Cardiac septum (tissue), 1 donor: ENCODE results near the gene PLXNA4. TPM values are rescaled to one million over a fixed set of nuclear protein-coding genes. Genes with fewer than 3 reads are reported as not detected.

Experiments
- DNase-seq: peaks from one replicate; pipeline ENCODE4 v3.0.0-alpha.2; 2020; ENCODE audit warnings: low spot score
- intact Hi-C: fragments of 100-400 bp; cut with DNase I; formaldehyde crosslinking; loops from one replicate; pipeline ENCODE4 v1.14.0; 2022
- total RNA-seq: library from RNA; stranded (reverse); fragmentation: NEBNext Ultra II Directional; extraction: Animal tissue kit (Norgen Biotek cat#: 25700); gene quantifications from one replicate; pipeline ENCODE4 v1.2.1, GENCODE V29; 2021
- donor health status: DM: no; HTN: no; CAD: no.

PLXNA4 gene
- total RNA-seq, 1 donor from 2014 or later: 12.8 TPM

DNA sequence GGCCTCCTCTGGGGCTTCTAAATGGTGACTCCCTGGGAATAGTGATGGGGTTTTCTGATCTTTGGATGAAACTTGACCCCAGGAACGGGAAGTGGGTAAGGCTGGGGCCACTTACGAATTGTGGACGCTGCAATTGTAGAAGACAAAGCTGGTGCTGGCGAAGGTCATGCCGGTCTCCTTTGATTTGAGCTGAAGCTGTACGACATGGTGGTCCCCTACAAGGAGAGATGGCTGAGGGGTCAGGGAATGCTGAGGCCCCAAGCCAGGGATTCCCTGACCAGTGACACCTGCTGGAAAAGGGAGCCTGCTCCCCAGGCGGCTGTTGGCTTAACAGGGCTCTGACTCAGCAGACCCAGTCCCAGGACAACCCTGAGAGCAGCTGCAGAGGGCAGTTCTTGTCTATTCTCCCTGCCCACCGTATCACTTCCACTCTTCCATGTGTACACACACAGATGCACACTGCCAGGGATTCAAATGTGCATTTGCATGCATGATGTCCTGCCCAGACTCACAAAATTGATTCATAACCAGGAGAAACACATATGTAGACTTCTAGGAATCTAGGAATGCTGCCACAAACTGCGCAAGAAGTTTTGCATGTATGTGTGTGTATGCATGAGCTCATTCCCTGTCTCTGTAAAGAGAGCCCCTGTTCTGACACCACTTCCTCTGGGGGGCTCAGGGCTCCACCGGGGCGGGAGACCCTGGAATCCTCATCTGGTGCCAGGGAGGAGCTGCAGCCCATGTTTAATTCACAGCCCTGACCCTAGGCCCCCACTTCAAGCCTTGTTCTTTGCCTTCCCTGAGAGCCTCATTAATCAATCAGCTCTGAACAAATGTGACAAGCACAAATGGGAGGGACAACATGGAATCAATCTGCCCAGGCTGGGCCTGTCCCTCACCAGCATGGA is 350.0 kb downstream of the PLXNA4 start:
- DNase-seq: peak; percentile 59

GRCh38 chr7:132225216-132226030 is 350.8 kb downstream of the PLXNA4 start:
- DNase-seq: peak; percentile 74
- intact Hi-C loops: no loop called here

More for the DNA sequence above, 350.0 kb downstream of the PLXNA4 start:
- intact Hi-C loops: no loop called here

GRCh38 chr7:132221356-132221755 is 354.9 kb downstream of the PLXNA4 start:
- peak; percentile 26 for DNase-seq
- intact Hi-C loops: no loop called here

GRCh38 chr7:132220060-132220459 is 356.2 kb downstream of the PLXNA4 start:
- DNase-seq: peak; percentile 46
- intact Hi-C loops: no loop called here

GRCh38 chr7:132218876-132219275 is 357.4 kb downstream of the PLXNA4 start:
- intact Hi-C loops: no loop called here
- peak; percentile 43 for DNase-seq

DNA sequence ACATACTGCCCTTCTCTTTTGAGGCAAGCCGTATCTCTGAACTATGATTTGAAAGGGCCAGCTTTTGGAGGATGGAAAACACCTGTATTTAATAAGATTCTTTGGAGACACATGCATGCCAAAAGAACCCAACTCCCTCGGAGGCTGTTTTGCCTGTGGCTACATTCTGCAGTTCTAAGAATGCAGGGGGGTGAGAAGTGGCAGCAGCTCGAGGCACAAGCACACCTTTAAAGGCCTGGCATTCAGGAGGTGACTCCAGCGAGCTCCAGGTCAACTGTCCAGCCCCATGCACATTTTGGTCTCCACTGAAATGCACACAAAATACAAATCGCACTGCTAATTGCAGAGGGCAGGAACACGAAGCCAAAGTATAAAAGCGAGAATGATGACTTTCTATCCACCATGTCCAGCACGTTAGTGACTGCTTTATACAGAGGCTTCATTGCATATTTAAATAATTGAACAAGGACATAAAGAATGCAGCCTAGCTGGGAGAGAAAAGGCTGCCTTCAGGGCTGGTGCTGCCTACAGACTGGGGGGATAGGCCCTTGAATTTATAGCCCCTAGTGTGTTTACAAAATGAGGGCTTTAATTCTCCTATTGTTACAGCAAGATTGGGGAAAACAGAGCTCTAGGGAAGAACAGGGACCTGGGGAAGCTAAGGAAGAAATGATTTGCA is 359.3 kb downstream of the PLXNA4 start:
- DNase-seq: peak; percentile 31
- intact Hi-C loops: no loop called here

DNA sequence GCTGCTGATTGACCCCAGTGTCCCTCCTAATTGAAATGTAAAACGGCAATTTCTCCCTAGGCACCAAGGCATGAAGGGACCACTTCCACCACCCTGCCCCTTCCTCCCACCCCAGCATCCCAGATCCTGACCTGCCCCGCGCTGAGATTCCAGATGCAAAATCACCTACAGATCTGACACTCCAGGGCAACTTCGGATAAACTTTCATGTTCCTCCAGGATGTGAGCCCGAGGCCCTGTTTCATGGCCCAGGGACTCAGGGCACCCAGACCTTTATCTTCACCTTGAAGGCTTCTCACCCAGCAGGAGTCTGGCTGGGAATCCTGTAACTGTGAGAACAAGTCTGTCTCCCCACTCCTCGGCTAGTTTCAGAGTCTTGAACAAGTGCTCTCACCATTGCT is 361.8 kb downstream of the PLXNA4 start:
- peak; percentile 54 for DNase-seq
- intact Hi-C loops: no loop called here

- intact Hi-C loops: no loop called here
- DNase-seq: no peak
Measured at GRCh38 chr7:132213583-132213982, 362.7 kb downstream of the PLXNA4 start.

DNA sequence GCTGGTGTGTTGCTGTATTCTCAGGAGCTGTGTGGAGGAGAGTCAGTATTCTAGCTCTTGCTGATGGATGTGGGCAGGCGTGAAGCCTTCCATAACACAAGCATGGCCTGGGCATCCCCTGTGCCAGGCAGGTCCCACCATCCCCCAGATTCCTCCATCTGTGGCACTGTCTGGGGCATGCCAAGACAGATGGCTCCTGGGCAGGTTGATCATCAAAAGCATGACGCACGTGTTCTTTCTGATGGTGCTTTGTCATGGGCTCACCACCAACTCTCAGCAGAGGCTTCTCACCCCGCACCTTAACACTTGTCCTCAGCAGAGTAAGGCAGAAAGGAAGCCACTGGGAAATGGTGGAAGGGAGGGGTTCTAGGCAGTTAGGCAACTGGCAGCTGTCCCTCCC is 364.3 kb downstream of the PLXNA4 start:
- intact Hi-C loops: no loop called here
- DNase-seq: no peak

- peak; percentile 59 for DNase-seq
- intact Hi-C loops: no loop called here
Measured at GRCh38 chr7:132210821-132211220, 365.4 kb downstream of the PLXNA4 start.

DNA sequence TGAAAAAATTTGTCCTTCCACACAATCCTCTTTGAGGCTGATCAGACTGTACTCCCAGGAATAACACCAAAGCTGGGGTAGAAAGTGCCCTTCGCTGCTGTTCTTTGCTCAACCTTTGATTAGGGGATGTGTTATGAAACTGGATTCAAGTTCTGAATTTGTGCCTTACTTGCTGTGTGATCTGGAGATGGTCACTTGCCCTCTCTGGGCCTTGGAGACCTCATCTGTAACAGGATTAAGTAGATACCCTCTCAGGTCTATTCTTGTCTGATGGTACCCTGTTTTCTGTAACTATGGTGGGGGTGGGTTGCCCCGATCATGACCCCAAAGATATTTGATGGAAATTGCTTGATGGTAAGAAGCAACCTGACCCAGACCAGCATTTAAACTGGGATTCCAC is 368.5 kb downstream of the PLXNA4 start:
- intact Hi-C loops: loop anchor here (5.0 kb wide), 1 partner anchor 140 kb away; no protein-coding TSS in a partner anchor
- no peak for DNase-seq

DNA sequence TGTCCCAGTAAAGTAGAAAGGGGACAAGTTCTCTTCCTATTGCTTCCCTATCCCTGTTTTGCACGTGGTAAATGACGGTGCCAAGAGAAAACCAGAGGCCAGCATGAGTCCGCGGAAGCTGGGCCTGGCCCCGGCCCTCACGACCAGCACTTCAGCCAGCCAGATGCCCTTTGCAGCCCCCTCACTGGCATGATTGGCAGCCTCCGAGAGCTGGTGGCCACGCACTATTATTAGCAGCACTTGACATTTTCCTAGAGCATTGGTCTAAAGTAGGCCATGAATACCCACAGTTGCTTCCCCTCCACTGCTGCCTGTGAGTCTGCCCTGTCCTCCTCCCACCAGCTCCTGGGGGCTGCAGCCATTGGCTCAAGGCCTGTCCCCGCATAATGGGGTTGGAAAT is 369.1 kb downstream of the PLXNA4 start:
- DNase-seq: peak; percentile 80
- intact Hi-C loops: loop anchor here (5.0 kb wide), 1 partner anchor 140 kb away; no protein-coding TSS in a partner anchor

DNA sequence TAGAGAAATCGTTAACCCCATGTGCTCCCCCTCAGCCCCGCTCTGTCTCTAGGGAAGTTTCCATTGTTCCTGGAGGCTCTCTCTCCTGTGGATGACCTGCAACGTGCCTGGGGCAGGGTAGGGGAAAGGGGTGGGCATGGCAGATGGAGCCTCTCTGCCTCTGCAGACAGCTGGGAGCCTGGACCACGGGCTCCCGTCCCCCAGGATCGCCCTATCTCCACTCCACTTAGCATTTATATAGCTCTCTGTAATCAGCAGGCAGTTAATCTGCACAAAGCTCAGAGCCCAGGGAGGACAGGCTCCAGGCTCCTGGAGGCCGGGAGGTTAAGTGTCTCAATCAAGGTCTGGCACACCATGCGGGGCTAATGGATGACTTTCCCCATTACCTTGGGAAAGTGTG is 369.7 kb downstream of the PLXNA4 start:
- intact Hi-C loops: loop anchor here (5.0 kb wide), 1 partner anchor 139 kb away; no protein-coding TSS in a partner anchor

DNA sequence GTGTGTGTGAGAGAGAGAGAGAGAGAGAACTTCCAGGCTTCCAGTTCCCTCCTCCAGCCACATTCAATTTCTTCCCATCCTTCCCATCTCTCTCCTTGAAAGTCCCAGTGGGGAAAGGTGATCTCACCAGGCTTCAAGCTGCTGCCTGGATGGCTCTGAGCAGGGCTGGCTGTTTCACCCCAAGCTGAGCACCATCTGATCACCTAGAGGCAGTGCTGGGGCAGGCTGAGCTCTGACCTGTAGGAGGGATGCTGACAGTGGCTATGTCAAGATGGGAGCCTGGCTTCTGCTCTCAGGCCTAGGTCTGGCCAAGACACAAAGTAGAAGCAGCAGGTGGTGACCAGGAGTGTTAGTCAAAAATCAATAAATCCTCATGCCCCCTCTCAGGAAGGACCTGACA is 370.8 kb downstream of the PLXNA4 start:
- intact Hi-C loops: loop anchor here (5.0 kb wide), 1 partner anchor 138 kb away; no protein-coding TSS in a partner anchor
- no peak for DNase-seq

More for the DNA sequence above, 369.7 kb downstream of the PLXNA4 start:
- DNase-seq: no peak

- DNase-seq: no peak
- intact Hi-C loops: no loop called here
Measured at GRCh38 chr7:132203021-132203420, 373.2 kb downstream of the PLXNA4 start.

- DNase-seq: no peak
- intact Hi-C loops: no loop called here
Measured at GRCh38 chr7:132202541-132202940, 373.7 kb downstream of the PLXNA4 start.

DNA sequence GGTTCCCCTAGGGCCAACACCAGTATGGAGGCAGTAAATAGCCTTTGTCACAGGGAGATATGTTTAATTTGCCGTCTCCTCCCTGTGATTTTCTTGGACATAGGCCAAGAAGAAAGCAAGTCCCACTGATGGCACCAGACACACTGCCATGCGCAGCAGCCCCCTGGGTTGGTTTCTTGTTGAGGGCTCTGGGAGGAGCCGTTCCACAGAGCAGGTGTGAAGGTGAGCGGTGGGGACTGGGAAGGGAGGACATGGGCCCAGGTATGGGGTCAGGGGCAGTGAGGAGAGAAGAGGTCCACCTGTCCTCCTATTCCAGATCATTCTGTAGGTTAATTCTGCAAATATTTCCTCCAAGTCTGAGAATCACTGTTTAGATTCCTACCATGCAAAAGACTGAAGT is 376.1 kb downstream of the PLXNA4 start:
- intact Hi-C loops: no loop called here
- DNase-seq: no peak

DNA sequence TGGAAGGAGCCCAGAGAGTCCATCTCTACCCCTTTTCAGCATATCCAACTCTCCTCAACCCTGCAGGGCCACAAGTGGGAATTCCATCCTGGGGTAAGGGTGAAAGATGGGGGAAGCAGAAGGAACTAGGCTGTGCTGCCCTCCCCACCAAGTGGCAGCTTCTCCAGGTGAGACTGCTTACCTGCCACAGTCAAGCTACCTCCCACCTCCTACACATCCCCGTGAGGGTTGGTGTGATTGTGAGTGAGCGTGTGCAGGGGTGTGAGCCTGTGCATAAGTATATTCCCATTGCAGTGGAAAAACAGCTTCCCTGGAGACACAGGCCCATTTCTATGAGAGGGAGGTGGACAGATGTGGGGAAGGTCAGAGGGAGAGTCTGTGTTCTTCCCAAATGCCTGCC is 376.6 kb downstream of the PLXNA4 start:
- intact Hi-C loops: no loop called here

GRCh38 chr7:132197772-132198171 is 378.5 kb downstream of the PLXNA4 start:
- DNase-seq: no peak
- intact Hi-C loops: no loop called here

More for the DNA sequence above, 376.6 kb downstream of the PLXNA4 start:
- DNase-seq: no peak

GRCh38 chr7:132193898-132194297 is 382.4 kb downstream of the PLXNA4 start:
- DNase-seq: no peak
- intact Hi-C loops: no loop called here
